Hepatocyte (in vitro differentiated cells): Measurements from ENCODE around the gene SSPN. TPM values are rescaled to one million over a fixed set of nuclear protein-coding genes. Genes with fewer than 3 reads are reported as not detected.

Source experiments
- DNase-seq: peaks from one replicate; pipeline ENCODE4 v3.0.0-alpha.2; 2016; ENCODE audit warnings: low spot score
- H2AFZ ChIP-seq: fragments of 200-600 bp; sonication (generic); 2 replicates; pipeline ENCODE4 v1.6.0; 2016; ENCODE audit warnings: antibody characterized with exemption, mild to moderate bottlenecking
- H3K27ac ChIP-seq: fragments of 200-600 bp; sonication (generic); 2 replicates; pipeline ENCODE4 v1.5.1; 2016; ENCODE audit warnings: mild to moderate bottlenecking
- H3K27me3 ChIP-seq: fragments of 200-600 bp; sonication (generic); 2 replicates; pipeline ENCODE4 v1.6.1; 2016
- H3K36me3 ChIP-seq: fragments of 200-600 bp; sonication (generic); replicated peaks from 2 replicates; pipeline ENCODE4 v1.5.1; 2016; ENCODE audit warnings: low read depth; ENCODE audit not compliant: insufficient read depth
- H3K4me1 ChIP-seq: fragments of 200-600 bp; sonication (generic); 2 replicates; pipeline ENCODE4 v1.5.1; 2016; ENCODE audit warnings: mild to moderate bottlenecking, moderate library complexity; ENCODE audit not compliant: insufficient read depth
- H3K4me2 ChIP-seq: fragments of 200-600 bp; sonication (generic); 2 replicates; pipeline ENCODE4 v1.6.0; 2016
- H3K4me3 ChIP-seq: fragments of 200-600 bp; sonication (generic); 2 replicates; pipeline ENCODE4 v1.5.1; 2016; ENCODE audit warnings: mild to moderate bottlenecking
- H3K79me2 ChIP-seq: fragments of 200-600 bp; sonication (generic); 2 replicates; pipeline ENCODE4 v1.6.0; 2017; ENCODE audit warnings: mild to moderate bottlenecking
- H3K9me2 ChIP-seq: fragments of 200-600 bp; sonication (generic); replicated peaks from 2 replicates; pipeline ENCODE4 v1.6.0; 2017; ENCODE audit warnings: mild to moderate bottlenecking; ENCODE audit not compliant: insufficient read depth
- H3K9me3 ChIP-seq: fragments of 200-600 bp; sonication (generic); 2 replicates; pipeline ENCODE4 v1.5.1; 2016; ENCODE audit warnings: low read depth, mild to moderate bottlenecking
- H4K20me1 ChIP-seq: fragments of 200-600 bp; sonication (generic); 2 replicates; pipeline ENCODE4 v1.6.0; 2016; ENCODE audit warnings: mild to moderate bottlenecking; ENCODE audit not compliant: insufficient read depth, poor library complexity, severe bottlenecking
- CTCF ChIP-seq: fragments of 200-600 bp; sonication (generic); IDR thresholded peaks from 2 replicates; pipeline ENCODE4 v1.5.1; 2016; ENCODE audit warnings: antibody characterized with exemption, mild to moderate bottlenecking; ENCODE audit not compliant: poor library complexity
- EZH2 ChIP-seq: fragments of 200-600 bp; sonication (generic); IDR thresholded peaks from 2 replicates; pipeline ENCODE4 v1.6.1; 2016; ENCODE audit warnings: antibody characterized with exemption, mild to moderate bottlenecking, borderline replicate concordance
- EZH2phosphoT487 ChIP-seq: fragments of 200-600 bp; sonication (generic); IDR thresholded peaks from one replicate; pipeline ENCODE4 v1.6.1; 2018; ENCODE audit warnings: antibody characterized with exemption, mild to moderate bottlenecking, low read depth, moderate library complexity; ENCODE audit not compliant: unreplicated experiment, severe bottlenecking
- WGBS: methylation state at CpG from one replicate; pipeline ENCODE4 v1.1.6; 2016; ENCODE audit warnings: low lambda C conversion rate; ENCODE audit errors: missing lambda C conversion rate; 5-methylcytosine and 5-hydroxymethylcytosine counted together
- polyA plus RNA-seq: library from polyadenylated mRNA; unstranded; fragments of >200 nt; fragmentation: Nextera tagmentation; extraction: Ambion mirVana; gene quantifications from 2 replicates; pipeline ENCODE4 v1.2.1, GENCODE V29; 2016
- total RNA-seq: library from RNA; depleted of rRNA; stranded (reverse); fragments of >200 nt; gene quantifications from 2 replicates; pipeline ENCODE4 v1.2.3, GENCODE V29; 2014

The SSPN gene
- total and polyA plus RNA-seq, 2 experiments from 2014 or later: 1.7 to 12.5 TPM

DNA sequence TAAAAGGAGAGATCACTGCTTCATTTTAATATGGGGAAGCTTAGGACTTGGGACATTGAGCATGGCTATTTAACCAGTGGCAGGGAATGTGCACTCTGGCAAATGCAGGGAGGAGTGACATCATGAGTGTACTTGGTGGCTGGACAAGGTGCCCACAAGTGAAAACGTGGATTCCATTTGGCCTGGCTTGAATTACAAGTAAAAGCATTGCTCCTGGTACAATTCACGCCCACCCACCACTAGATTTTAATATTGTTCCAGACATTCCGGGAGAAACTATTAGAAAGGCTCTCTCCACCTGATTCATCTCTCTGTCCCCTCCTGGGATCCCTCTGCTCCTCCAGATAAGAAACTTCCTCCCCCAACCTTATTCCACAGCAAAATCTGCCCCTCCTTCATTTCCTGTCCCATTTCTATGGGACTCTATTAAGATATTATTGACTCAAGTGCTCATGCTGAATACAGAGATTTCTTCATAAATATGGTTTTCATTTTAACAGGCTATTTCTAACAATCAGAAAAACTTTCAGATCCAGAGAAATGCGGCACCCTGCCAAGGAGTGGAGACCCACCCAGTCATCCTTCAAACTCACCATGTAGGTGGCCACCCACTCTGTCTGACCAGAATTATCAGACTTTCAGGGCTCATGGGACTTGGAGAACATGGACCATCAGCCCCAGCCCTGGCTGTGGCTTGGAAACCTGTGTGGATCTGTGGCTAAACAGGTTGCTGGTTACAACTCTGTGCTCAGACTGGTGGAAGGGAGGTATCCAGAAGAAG is 43.2 kb downstream of the SSPN start:
- TF ChIP-seq CTCF (no peak), EZH2 (no peak), EZH2phosphoT487 (no peak)
- H3K27ac ChIP-seq: no peak overlapping the region
- H3K9me3 ChIP-seq: no peaks in the 10 kb centered on the region
- H2AFZ ChIP-seq: no peak overlapping the region
- H3K9me2 ChIP-seq: no peaks in the 10 kb centered on the region
- no peak for DNase-seq
- no peaks in the 10 kb centered on the region for H4K20me1 ChIP-seq
- H3K4me1 ChIP-seq: no peaks in the 10 kb centered on the region
- no peak overlapping the region for H3K4me2 ChIP-seq
- H3K79me2 ChIP-seq: no peaks in the 10 kb centered on the region
- H3K27me3 ChIP-seq: no peaks in the 10 kb centered on the region
- H3K36me3 ChIP-seq: no peaks in the 10 kb centered on the region
- no peak overlapping the region for H3K4me3 ChIP-seq
- WGBS: 82% methylated on average over 4 of the region's 4 CpGs

DNA sequence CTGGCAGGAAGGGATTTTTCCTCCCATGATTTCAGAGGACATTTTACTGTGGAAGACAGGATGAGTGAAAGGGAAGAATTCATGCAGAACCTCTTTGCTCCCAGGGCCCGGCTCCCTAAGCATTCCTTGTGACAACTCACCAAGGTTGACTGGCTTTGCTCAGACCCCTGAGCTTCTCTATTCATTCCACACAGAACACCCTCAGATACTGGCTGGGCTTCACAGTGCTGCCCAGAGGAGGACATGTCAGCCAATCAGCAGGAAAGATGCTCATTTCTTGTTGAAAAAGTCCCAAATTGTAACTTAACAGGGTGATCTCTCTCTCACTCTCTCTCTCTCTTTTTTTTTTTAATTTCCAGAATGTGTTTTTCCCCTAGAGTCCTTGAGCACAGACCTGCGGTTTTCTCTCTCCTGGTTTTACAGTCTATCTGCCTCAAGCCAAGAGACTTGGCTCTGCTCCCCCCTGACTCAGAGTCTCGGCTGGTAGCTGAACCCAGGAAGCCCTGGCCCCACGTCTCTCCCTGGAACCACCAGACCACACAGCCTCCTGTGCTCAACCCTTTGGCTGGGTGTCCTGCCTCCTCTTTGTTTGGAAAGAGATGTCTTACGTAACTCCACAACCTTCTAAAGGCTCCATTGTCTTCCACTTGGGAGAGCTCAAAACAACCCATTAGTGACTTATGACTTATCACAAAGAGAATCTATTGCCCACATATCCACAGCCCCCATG is 43.9 kb downstream of the SSPN start:
- Histone ChIP-seq H3K4me2 (no peak overlapping the region), H3K4me3 (no peak overlapping the region), H3K79me2 (no peaks in the 10 kb centered on the region), H3K9me2 (no peaks in the 10 kb centered on the region), H3K27ac (no peak overlapping the region), H3K9me3 (no peaks in the 10 kb centered on the region), H3K4me1 (no peaks in the 10 kb centered on the region), H3K27me3 (no peaks in the 10 kb centered on the region), H2AFZ (no peak overlapping the region), H3K36me3 (no peaks in the 10 kb centered on the region), H4K20me1 (no peaks in the 10 kb centered on the region)
- 76% methylated on average over 5 of the region's 5 CpGs for WGBS
- no peak for DNase-seq
- TF ChIP-seq CTCF: no peak
- TF ChIP-seq EZH2: no peak
- TF ChIP-seq EZH2phosphoT487: no peak

DNA sequence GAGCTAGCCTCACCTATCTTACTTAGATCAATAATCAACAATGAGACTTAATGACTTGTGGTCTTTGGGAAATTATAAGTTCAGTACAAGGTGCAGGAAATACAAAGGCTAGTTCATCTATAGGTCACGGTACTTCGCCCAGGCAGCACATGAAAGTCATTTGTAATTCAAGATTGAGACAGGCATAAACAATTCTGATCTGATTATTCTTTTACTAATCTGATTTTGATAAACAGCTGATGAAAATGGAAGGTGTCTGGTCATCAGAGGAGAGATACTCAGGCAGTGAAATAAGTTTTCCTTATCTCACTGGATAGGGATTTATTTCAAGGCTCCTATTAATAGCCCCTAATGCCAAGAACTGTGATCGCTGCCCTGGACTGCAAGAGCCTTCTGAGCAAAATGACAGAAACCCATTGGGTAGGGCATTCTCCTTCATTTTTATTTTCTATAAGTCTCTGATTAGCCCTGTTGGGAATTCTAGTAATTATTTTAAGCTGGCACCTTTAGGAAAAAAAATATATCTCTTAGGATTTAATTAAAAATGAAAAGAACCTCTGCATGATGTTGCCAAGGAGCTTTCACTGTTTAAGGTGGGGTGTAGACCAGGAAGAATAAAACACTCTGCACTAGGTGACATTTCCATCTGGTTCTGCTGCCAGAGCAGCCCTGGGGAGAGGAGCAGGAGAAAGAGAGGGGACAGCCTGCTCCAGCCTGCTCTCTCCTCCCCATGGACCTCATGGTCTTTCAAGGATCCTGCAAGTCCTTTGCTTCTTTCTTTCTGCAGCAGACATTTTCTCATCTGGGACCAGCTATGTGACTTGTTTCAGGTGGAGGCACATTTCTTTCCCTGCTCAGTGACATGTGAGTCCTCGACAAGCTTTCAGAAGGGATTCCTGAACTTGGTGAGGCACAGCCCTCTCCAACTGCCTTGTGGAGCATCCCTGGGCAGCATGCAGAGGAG is 44.8 kb downstream of the SSPN start:
- TF ChIP-seq CTCF: no peak
- no peak for TF ChIP-seq EZH2phosphoT487
- no peak for TF ChIP-seq EZH2
- H3K79me2 ChIP-seq: no peaks in the 10 kb centered on the region
- no peak overlapping the region for H2AFZ ChIP-seq
- H3K27me3 ChIP-seq: no peaks in the 10 kb centered on the region
- no peak overlapping the region for H3K4me3 ChIP-seq
- no peaks in the 10 kb centered on the region for H3K9me2 ChIP-seq
- WGBS: 89% methylated on average over 4 of the region's 4 CpGs
- no peaks in the 10 kb centered on the region for H3K36me3 ChIP-seq
- H4K20me1 ChIP-seq: no peaks in the 10 kb centered on the region
- H3K27ac ChIP-seq: no peak overlapping the region
- H3K4me2 ChIP-seq: no peak overlapping the region
- H3K4me1 ChIP-seq: no peaks in the 10 kb centered on the region
- no peak for DNase-seq
- no peaks in the 10 kb centered on the region for H3K9me3 ChIP-seq
